Astrocyte (in vitro differentiated cells and primary cell): Measurements from ENCODE around the gene SERTAD4.

ENCODE experiments used
- EZH2 ChIP-seq: IDR thresholded peaks from 2 replicates; pipeline ENCODE4 v1.6.1; 2012; ENCODE audit warnings: mild to moderate bottlenecking, low read length, inconsistent platforms; ENCODE audit not compliant: insufficient read depth
- TF ChIP-seq, protein P1 (sequence below): IDR thresholded peaks from 2 replicates; pipeline ENCODE4 v1.5.1; 2011; ENCODE audit warnings: low read depth, mild to moderate bottlenecking, inconsistent platforms, low read length, moderate library complexity; ENCODE audit not compliant: insufficient read depth

DNA sequence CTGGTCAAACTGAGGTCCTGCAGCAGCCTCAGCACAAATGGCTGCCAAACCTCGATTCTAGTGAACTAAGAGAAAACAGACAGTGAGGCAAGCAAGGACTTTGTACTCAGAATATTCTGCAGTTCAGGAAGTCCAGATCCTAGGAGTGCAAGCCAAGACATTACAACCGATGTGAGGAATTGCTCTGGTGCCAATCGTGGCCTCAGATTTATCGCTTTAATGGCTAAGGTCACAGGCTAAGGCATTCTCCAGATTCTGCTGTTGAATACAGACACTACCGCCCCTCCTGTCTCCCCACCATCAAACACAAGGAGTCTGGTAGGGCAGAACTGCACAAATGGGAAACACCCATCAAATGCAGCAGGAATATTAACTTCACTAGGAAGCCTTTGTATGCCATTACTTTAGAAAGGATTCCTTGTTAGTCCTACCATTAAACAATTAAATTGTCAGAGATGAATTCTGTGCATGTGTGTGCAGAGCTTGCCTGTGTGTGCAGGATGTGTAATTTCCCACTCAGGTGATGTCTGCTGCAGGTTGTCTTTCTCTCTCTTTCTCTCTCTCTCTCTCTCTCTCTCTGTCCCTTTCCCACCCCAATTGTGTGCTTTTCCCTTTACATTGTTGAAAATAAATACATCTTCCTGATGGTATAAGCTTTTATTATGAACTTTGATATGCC is 9.2 kb upstream of the SERTAD4 start:
- TF ChIP-seq, protein P1, sequence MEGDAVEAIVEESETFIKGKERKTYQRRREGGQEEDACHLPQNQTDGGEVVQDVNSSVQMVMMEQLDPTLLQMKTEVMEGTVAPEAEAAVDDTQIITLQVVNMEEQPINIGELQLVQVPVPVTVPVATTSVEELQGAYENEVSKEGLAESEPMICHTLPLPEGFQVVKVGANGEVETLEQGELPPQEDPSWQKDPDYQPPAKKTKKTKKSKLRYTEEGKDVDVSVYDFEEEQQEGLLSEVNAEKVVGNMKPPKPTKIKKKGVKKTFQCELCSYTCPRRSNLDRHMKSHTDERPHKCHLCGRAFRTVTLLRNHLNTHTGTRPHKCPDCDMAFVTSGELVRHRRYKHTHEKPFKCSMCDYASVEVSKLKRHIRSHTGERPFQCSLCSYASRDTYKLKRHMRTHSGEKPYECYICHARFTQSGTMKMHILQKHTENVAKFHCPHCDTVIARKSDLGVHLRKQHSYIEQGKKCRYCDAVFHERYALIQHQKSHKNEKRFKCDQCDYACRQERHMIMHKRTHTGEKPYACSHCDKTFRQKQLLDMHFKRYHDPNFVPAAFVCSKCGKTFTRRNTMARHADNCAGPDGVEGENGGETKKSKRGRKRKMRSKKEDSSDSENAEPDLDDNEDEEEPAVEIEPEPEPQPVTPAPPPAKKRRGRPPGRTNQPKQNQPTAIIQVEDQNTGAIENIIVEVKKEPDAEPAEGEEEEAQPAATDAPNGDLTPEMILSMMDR = no peak
- no peak for TF ChIP-seq EZH2
